KMS-11 (cell line): Measurements from ENCODE around the gene E4F1.
A peak's percentile ranks its signal among the peaks of the same experiment; 100 is the strongest.
"Not testable (repeated sequence)": the region's sequence is repeated elsewhere in the genome, so short reads cannot be mapped to it uniquely, and the experiment has no call there.

Experiments used
- H2AFZ ChIP-seq: fragments of 200-600 bp; sonication (generic); 2 replicates; pipeline ENCODE4 v1.6.1; 2016; ENCODE audit warnings: antibody characterized with exemption, mixed run types, low read depth
- H3K27ac ChIP-seq: fragments of 200-600 bp; sonication (generic); 2 replicates; pipeline ENCODE4 v1.6.1; 2016; ENCODE audit warnings: mild to moderate bottlenecking, mixed run types
- H3K27me3 ChIP-seq: fragments of 200-600 bp; sonication (generic); 2 replicates; pipeline ENCODE4 v1.6.1; 2017; ENCODE audit warnings: mild to moderate bottlenecking, low read depth, mixed run types, moderate library complexity; ENCODE audit not compliant: insufficient read depth
- H3K36me3 ChIP-seq: fragments of 200-600 bp; sonication (generic); 2 replicates; pipeline ENCODE4 v1.6.1; 2017; ENCODE audit warnings: mild to moderate bottlenecking, mixed run types; ENCODE audit not compliant: insufficient read depth
- H3K4me1 ChIP-seq: fragments of 200-600 bp; sonication (generic); 2 replicates; pipeline ENCODE4 v1.6.1; 2016; ENCODE audit warnings: mild to moderate bottlenecking, low read depth, mixed run types; ENCODE audit not compliant: poor library complexity, severe bottlenecking
- H3K4me2 ChIP-seq: fragments of 200-600 bp; sonication (generic); 2 replicates; pipeline ENCODE4 v1.7.0; 2016; ENCODE audit warnings: mild to moderate bottlenecking, mixed run types
- H3K4me3 ChIP-seq: fragments of 200-600 bp; sonication (generic); IDR thresholded peaks from 2 replicates; pipeline ENCODE4 v1.6.1; 2017; ENCODE audit warnings: low read depth, low read length, mixed read lengths; ENCODE audit not compliant: insufficient read depth
- H3K79me2 ChIP-seq: fragments of 200-600 bp; sonication (generic); 2 replicates; pipeline ENCODE4 v1.6.1; 2016; ENCODE audit warnings: low read depth, mixed run types; ENCODE audit not compliant: insufficient read depth
- H3K9ac ChIP-seq: fragments of 200-600 bp; sonication (generic); 2 replicates; pipeline ENCODE4 v1.6.1; 2016; ENCODE audit warnings: mild to moderate bottlenecking, mixed run types
- H4K20me1 ChIP-seq: fragments of 200-600 bp; sonication (generic); 2 replicates; pipeline ENCODE4 v1.6.1; 2016; ENCODE audit warnings: mild to moderate bottlenecking, mixed run types; ENCODE audit not compliant: insufficient read depth
- TF ChIP-seq, protein P1 (sequence below): fragments of 200-600 bp; sonication (generic); conservative IDR thresholded peaks from 2 replicates; pipeline ENCODE4 v1.6.1; 2017; ENCODE audit warnings: low read depth, mild to moderate bottlenecking, antibody characterized with exemption, low read length, moderate library complexity, mixed read lengths

E4F1 gene

DNA sequence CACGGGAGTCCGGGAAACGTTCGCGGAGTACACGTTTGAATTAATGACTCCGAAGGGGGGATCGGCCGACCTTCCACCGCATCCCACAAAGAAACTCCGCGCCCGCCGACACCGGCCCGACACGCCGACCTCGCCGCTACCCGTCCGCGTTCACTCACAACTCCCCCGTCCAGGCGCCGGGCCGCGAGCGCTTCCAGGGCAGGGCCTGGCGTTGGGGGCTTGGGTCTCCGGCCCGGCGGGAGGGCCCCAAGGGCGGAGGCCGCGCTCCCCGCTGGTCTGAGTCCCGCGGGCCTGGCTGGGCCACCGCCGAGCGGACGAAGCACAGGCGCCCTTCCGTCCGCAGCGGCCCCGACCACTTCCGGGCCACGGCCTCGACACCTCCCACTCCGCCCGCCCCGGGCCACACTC lies 44.1 kb downstream of the E4F1 start:
- Histone ChIP-seq H3K4me2 (peak overlapping the region; percentile 84; the same call in 1 of the 2 replicates), H4K20me1 (peaks cover 33% of the 10 kb centered on the region), H3K79me2 (peaks cover 54% of the 10 kb centered on the region), H3K27ac (peak overlapping the region; percentile 89), H2AFZ (peak overlapping the region; percentile 82), H3K4me1 (peaks cover 32% of the 10 kb centered on the region), H3K9ac (peak overlapping the region; percentile 89)
- H3K36me3 ChIP-seq, H3K27me3 ChIP-seq, H3K4me3 ChIP-seq: not testable (repeated sequence)

DNA sequence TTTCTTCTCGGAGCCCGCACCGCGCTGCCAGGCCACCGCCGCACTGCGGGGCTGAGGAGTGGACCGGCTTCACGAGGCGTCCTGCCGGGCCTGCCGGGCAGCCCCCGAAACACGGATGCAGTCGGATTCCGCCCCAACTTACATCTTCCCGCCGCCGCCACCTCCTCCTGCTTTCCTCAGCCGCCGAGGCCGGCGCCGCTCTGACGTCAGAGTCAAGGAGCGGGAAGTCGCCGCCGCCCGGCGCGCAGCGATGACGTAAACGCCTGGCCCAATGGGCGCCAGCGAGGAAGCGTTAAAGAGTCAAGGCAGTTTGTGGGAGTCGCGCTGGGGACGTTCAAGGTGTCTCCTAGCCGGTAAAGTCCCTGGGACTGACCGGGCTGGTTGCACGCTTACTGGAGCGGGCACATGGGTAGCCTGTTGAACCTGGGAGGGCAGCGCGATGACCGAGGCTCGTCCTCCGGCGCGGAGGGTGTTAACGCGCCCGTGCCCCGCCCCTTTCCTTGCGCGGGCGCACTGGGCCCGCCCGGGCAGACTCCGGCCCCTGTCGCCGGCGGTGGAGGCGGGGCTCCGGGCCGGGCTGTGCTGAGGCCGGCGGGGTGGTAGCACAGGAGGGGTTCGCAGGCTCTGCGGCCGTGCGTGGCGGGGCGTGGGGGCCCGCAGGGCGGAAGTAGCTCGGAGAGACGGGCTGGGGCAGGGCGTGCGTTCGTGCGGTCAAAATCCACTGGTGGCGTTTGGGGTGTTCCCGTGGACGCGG lies 44.7 kb downstream of the E4F1 start, which contains the start of gene RNPS1:
RNPS1 (minus strand) TSS at position 214 of the 754 bp plus-strand sequence. CDS start 3,483 bp downstream, outside the sequence.
- TF ChIP-seq, protein P1, sequence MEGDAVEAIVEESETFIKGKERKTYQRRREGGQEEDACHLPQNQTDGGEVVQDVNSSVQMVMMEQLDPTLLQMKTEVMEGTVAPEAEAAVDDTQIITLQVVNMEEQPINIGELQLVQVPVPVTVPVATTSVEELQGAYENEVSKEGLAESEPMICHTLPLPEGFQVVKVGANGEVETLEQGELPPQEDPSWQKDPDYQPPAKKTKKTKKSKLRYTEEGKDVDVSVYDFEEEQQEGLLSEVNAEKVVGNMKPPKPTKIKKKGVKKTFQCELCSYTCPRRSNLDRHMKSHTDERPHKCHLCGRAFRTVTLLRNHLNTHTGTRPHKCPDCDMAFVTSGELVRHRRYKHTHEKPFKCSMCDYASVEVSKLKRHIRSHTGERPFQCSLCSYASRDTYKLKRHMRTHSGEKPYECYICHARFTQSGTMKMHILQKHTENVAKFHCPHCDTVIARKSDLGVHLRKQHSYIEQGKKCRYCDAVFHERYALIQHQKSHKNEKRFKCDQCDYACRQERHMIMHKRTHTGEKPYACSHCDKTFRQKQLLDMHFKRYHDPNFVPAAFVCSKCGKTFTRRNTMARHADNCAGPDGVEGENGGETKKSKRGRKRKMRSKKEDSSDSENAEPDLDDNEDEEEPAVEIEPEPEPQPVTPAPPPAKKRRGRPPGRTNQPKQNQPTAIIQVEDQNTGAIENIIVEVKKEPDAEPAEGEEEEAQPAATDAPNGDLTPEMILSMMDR, result no peak
- H2AFZ ChIP-seq, result peak within 1 kb of the TSS; percentile 82
- H3K36me3 ChIP-seq, result no peaks in the 10 kb centered on the region; the same call in 1 of the 2 replicates
- H3K4me3 ChIP-seq, result no peak within 1 kb of the TSS
- peak within 1 kb of the TSS; percentile 89 for H3K27ac ChIP-seq
- peak within 1 kb of the TSS; percentile 84 for H3K4me2 ChIP-seq
- H4K20me1 ChIP-seq, result peaks cover 33% of the 10 kb centered on the region
- H3K27me3 ChIP-seq, result no peaks in the 10 kb centered on the region
- peak within 1 kb of the TSS; percentile 89 for H3K9ac ChIP-seq
- peaks cover 32% of the 10 kb centered on the region for H3K4me1 ChIP-seq
- H3K79me2 ChIP-seq, result peaks cover 48% of the 10 kb centered on the region

DNA sequence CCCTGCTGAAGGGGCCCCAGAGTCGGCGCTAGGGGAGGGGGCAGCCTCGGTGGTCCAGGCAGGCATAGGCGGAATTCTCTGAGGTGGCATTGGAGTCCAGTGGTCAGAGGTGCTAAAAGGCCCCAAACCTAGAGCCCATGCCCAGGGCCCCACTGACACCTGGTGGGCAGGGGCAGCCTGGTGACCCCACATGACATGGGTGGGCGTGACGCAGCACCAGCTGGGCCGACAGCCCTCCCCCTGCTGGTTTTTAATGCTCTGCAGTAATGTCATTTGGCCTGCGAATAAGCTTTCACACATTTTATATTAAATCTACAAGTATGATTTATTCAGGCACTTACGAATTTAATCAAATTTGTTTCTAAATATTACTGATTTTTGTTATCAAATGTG lies 46.7 kb downstream of the E4F1 start:
- no peak overlapping the region for H3K27ac ChIP-seq
- no peak overlapping the region for H3K9ac ChIP-seq
- H3K4me2 ChIP-seq, result peak overlapping the region; percentile 84
- TF ChIP-seq, protein P1, result 0 out of 2 replicates have a peak, but pooled peaks have one; percentile 6
- H3K4me1 ChIP-seq, result peaks cover 27% of the 10 kb centered on the region
- no peak overlapping the region for H3K4me3 ChIP-seq
- H3K36me3 ChIP-seq, result no peaks in the 10 kb centered on the region
- no peaks in the 10 kb centered on the region for H3K27me3 ChIP-seq
- no peak overlapping the region for H2AFZ ChIP-seq
- peaks cover 28% of the 10 kb centered on the region for H3K79me2 ChIP-seq
- H4K20me1 ChIP-seq, result peaks cover 14% of the 10 kb centered on the region

DNA sequence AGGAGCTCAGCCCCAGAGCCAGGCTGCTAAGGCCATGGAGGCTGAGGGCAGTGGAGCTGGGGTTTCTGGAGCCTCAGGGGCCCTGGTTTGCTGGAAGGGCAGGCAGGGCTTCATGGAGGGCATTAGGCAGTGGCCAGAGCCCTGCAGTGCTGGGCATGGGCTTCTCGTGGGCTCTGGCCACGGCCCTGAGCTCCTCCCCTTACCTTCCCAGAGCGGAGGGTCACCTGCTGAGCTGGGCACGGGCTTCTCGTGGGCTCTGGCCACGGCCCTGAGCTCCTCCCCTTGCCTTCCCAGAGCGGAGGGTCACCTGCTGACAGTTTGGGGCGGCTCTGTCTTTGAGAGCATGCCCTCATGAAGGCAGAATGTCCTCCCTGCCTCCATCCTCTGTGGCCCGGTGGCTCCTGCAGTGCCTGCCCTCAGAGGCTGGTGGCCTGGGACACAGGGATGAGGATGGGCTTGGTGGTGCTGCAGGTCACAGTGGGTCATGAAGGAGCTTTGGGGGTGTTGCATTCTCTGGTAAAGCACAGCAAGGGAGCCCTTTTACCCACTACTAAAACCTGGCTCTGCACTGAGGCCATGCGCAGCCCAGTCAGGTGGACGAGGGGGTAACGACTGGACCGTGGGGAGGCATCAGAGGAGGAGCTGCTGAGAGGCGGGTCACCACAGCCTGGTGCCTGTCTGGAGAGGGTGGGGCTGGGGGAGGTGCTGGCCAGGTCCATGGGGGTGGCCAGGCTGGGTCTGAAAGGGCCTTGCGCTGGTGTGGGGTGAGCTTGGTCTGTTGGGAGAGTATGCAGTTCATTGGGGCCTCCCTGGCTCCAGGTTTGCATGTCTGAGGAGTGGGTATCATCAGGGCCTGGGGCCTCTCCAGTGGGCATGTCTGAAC lies 47.4 kb downstream of the E4F1 start:
- Histone ChIP-seq H3K4me1 (peaks cover 19% of the 10 kb centered on the region), H3K27ac (no peak overlapping the region), H3K27me3 (no peaks in the 10 kb centered on the region), H3K4me2 (0 out of 2 replicates have a peak overlapping the region, but pooled peaks have one; percentile 84), H3K36me3 (no peaks in the 10 kb centered on the region), H3K4me3 (no peak overlapping the region), H2AFZ (no peak overlapping the region), H3K9ac (no peak overlapping the region), H4K20me1 (peaks cover 7% of the 10 kb centered on the region), H3K79me2 (peaks cover 21% of the 10 kb centered on the region)
- TF ChIP-seq, protein P1, result no peak
